Epithelial cell of esophagus (primary cell): ENCODE results near the gene IFT80.
"Not testable (repeated sequence)": the region's sequence is repeated elsewhere in the genome, so short reads cannot be mapped to it uniquely, and the experiment has no call there.

ENCODE experiments used
- DNase-seq: peaks from one replicate; pipeline ENCODE4 v3.0.0; 2010; ENCODE audit warnings: low read depth
- H3K4me3 ChIP-seq: 2 replicates; pipeline ENCODE4 v1.5.1; 2011; ENCODE audit warnings: mild to moderate bottlenecking, low read length, control low read depth
- TF ChIP-seq, protein P1 (sequence below): IDR thresholded peaks from 2 replicates; pipeline ENCODE4 v1.5.1; 2011; ENCODE audit warnings: low read depth, mild to moderate bottlenecking, low read length, control low read depth, inconsistent platforms; ENCODE audit not compliant: insufficient read depth; ENCODE audit errors: missing control alignments

IFT80 gene

GRCh38 chr3:160370987-160371857, 27.8 kb downstream of the IFT80 start:
- TF ChIP-seq, protein P1, sequence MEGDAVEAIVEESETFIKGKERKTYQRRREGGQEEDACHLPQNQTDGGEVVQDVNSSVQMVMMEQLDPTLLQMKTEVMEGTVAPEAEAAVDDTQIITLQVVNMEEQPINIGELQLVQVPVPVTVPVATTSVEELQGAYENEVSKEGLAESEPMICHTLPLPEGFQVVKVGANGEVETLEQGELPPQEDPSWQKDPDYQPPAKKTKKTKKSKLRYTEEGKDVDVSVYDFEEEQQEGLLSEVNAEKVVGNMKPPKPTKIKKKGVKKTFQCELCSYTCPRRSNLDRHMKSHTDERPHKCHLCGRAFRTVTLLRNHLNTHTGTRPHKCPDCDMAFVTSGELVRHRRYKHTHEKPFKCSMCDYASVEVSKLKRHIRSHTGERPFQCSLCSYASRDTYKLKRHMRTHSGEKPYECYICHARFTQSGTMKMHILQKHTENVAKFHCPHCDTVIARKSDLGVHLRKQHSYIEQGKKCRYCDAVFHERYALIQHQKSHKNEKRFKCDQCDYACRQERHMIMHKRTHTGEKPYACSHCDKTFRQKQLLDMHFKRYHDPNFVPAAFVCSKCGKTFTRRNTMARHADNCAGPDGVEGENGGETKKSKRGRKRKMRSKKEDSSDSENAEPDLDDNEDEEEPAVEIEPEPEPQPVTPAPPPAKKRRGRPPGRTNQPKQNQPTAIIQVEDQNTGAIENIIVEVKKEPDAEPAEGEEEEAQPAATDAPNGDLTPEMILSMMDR = no peak
- H3K4me3 ChIP-seq = no peak overlapping the region
- no peak for DNase-seq

DNA sequence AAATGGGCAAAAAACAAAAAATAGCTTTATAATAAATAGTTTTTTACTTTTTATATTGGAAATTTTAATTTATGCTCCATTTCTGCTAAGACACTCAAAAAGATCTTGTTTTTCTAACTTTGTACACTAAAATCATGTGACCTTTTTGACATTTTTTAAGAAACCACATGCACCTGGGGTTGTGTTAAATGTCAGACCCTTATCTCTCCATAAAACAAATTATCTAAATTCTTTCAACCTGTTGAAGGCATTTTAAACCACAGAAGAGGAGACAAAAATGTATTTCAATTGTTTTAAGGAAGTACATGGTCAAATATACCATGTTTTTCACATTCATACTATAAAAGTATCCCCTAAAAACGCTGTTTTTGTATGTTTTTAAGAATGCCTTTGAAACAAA, 29.2 kb downstream of the IFT80 start:
- TF ChIP-seq, protein P1 = no peak
- no peak for DNase-seq
- no peak overlapping the region for H3K4me3 ChIP-seq

GRCh38 chr3:160368804-160369203, 30.2 kb downstream of the IFT80 start:
- no peak overlapping the region for H3K4me3 ChIP-seq
- DNase-seq = no peak
- TF ChIP-seq, protein P1 = no peak

- TF ChIP-seq, protein P1 = no peak
- no peak overlapping the region for H3K4me3 ChIP-seq
- DNase-seq = no peak
Observed at GRCh38 chr3:160365869-160366522, 33.0 kb downstream of the IFT80 start.

DNA sequence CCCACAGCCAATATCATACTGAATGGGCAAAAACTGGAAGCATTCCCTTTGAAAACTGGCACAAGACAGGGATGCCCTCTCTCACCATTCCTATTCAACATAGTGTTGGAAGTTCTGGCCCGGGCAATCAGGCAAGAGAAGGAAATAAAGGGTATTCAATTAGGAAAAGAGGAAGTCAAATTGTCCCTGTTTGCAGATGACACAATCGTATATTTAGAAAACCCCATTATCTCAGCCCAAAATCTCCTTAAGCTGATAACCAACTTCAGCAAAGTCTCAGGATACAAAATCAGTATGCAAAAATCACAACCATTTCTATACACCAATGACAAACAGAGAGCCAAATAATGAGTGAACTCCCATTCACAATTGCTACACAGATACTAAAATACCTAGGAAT, 36.1 kb downstream of the IFT80 start:
- not testable (repeated sequence) for H3K4me3 ChIP-seq, DNase-seq

GRCh38 chr3:160355826-160356225, 43.2 kb downstream of the IFT80 start:
- TF ChIP-seq, protein P1 = no peak

GRCh38 chr3:160346511-160346910, 52.5 kb downstream of the IFT80 start:
- no peak overlapping the region for H3K4me3 ChIP-seq
- no peak for DNase-seq
- TF ChIP-seq, protein P1 = no peak

More at GRCh38 chr3:160355826-160356225, 43.2 kb downstream of the IFT80 start:
- H3K4me3 ChIP-seq = no peak overlapping the region
- DNase-seq = no peak
